CD4-positive, alpha-beta memory T cell (primary cell): ENCODE results near the gene CD244. TPM values are rescaled to one million over a fixed set of nuclear protein-coding genes. Genes with fewer than 3 reads are reported as not detected.

Source experiments
- CTCF ChIA-PET: fragments of 350-600 bp; sonication (Branson Sonifier 250); formaldehyde crosslinking; loops from one replicate; lab custom pipeline; 2021; ENCODE audit warnings: inconsistent platforms; ENCODE audit not compliant: partially characterized antibody; lab: Charles Lee
- POLR2A ChIA-PET: fragments of 350-600 bp; sonication (Branson Sonifier 250); formaldehyde crosslinking; loops from one replicate; lab custom pipeline; 2021; ENCODE audit not compliant: partially characterized antibody; lab: Charles Lee
- DNase-seq, 5 donors: peaks; one replicate each; pipeline versions ENCODE4 v3.0.0 to v3.0.0-alpha.2; 2020 to 2022; ENCODE audit warnings: mixed read lengths in 1 of 5
- H3K27ac ChIP-seq: one replicate; pipeline ENCODE4 v1.7.0; 2013; ENCODE audit warnings: low read depth, low read length
- H3K27me3 ChIP-seq: 2 replicates; pipeline ENCODE4 v1.7.0; 2013; ENCODE audit warnings: mild to moderate bottlenecking, low read length, moderate library complexity; ENCODE audit not compliant: insufficient read depth
- H3K36me3 ChIP-seq: 2 replicates; pipeline ENCODE4 v1.7.0; 2013; ENCODE audit warnings: mild to moderate bottlenecking, low read length, moderate library complexity; ENCODE audit not compliant: insufficient read depth
- H3K4me1 ChIP-seq: 2 replicates; pipeline ENCODE4 v1.7.0; 2013; ENCODE audit warnings: mild to moderate bottlenecking, low read length, moderate library complexity; ENCODE audit not compliant: insufficient read depth
- H3K4me3 ChIP-seq, 2 donors: one replicate each; pipeline ENCODE4 v1.7.0; 2013; ENCODE audit warnings: low read length in 2 of 2, mild to moderate bottlenecking in 1 of 2
- H3K9me3 ChIP-seq, 2 donors: one replicate each; pipeline ENCODE4 v1.7.0; 2013; ENCODE audit warnings: low read length in 2 of 2, control low read depth in 1 of 2; ENCODE audit not compliant: control insufficient read depth in 1 of 2
- H3K27ac Mint-ChIP-seq, 7 donors: one replicate each; pipeline ENCODE4 v1.8.0; 2020 to 2021; ENCODE audit warnings: mixed read lengths in 7 of 7, mild to moderate bottlenecking in 6 of 7, inconsistent platforms in 3 of 7, moderate library complexity in 3 of 7
- H3K27me3 Mint-ChIP-seq, 2 donors: one replicate each; pipeline ENCODE4 v1.8.0; 2020 to 2021; ENCODE audit warnings: mixed read lengths in 2 of 2
- H3K36me3 Mint-ChIP-seq, 2 donors: one replicate each; pipeline ENCODE4 v1.8.0; 2020 to 2021; ENCODE audit warnings: mixed read lengths in 2 of 2, inconsistent platforms in 1 of 2, mild to moderate bottlenecking in 1 of 2
- H3K4me1 Mint-ChIP-seq, 4 donors: one replicate each; pipeline ENCODE4 v1.8.0; 2020 to 2021; ENCODE audit warnings: mixed read lengths in 4 of 4, mild to moderate bottlenecking in 1 of 4
- H3K4me3 Mint-ChIP-seq, 8 donors: one replicate each; pipeline ENCODE4 v1.8.0; 2020 to 2021; ENCODE audit warnings: mixed read lengths in 8 of 8, mild to moderate bottlenecking in 7 of 8, moderate library complexity in 6 of 8, inconsistent platforms in 3 of 8
- H3K9me3 Mint-ChIP-seq, 8 donors: one replicate each; pipeline ENCODE4 v1.8.0; 2020 to 2021; ENCODE audit warnings: mixed read lengths in 8 of 8, mild to moderate bottlenecking in 5 of 8, inconsistent platforms in 3 of 8, moderate library complexity in 1 of 8
- intact Hi-C: fragments of 100-400 bp; cut with micrococcal nuclease; formaldehyde crosslinking; loops from one replicate; pipeline ENCODE4 v1.15.1; 2023
- polyA plus RNA-seq, 2 donors: library from polyadenylated mRNA; unstranded; fragments of 300-500 nt; fragmentation: Illumina TruSeq; gene quantifications; one replicate each; pipeline ENCODE4 v1.2.3, GENCODE V29; 2021
- total RNA-seq, 2 experiments: library from RNA; stranded (reverse); gene quantifications; one replicate each; pipeline ENCODE4 v1.2.3, GENCODE V29; 2021

Gene CD244
- total and polyA plus RNA-seq, 4 experiments from 2014 or later = 0.93 to 0.95 TPM; not detected in 2

GRCh38 chr1:160801836-160802580 is 60.7 kb downstream of the CD244 start:
- Mint-ChIP-seq H3K9me3 (peaks cover 0 to 16% (median 10%) of the 10 kb centered on the region in 8 donors), H3K27me3 (no peaks in the 10 kb centered on the region), H3K36me3 (peaks cover 71 to 81% of the 10 kb centered on the region in 2 donors)

GRCh38 chr1:160800645-160801408 is 61.9 kb downstream of the CD244 start:
- Histone ChIP-seq H3K36me3 (peaks cover 10% of the 10 kb centered on the region), H3K27me3 (no peaks in the 10 kb centered on the region), H3K4me3 (peak overlapping the region; percentile 49 to 78), H3K4me1 (peaks cover 71% of the 10 kb centered on the region), H3K27ac (peak overlapping the region; percentile 49), H3K9me3 (no peaks in the 10 kb centered on the region)
- intact Hi-C loops = loop anchor here (1.0 kb wide), 1 partner anchor 24 kb away; no protein-coding TSS in a partner anchor
- H3K9me3 Mint-ChIP-seq = peaks cover 0 to 8% (median 1%) of the 10 kb centered on the region in 8 donors
- peak; percentile 45 to 61 (median 49) for DNase-seq
- peaks cover 59 to 80% of the 10 kb centered on the region in 2 donors for H3K36me3 Mint-ChIP-seq
- peak overlapping the region; percentile 80 to 99 (median 97) for H3K4me3 Mint-ChIP-seq
- ChIA-PET POLR2A (interaction anchor here (1.3 to 7.2 kb wide), 3 partner anchors 33 to 88 kb away, joined by 3 to 85 read pairs (median 5); no protein-coding TSS in a partner anchor), CTCF (interaction anchor here (8.1 to 9.1 kb wide), 2 partner anchors 22 to 29 kb away, joined by 66 to 144 read pairs; no protein-coding TSS in a partner anchor)
- H3K27me3 Mint-ChIP-seq = no peaks in the 10 kb centered on the region
- H3K27ac Mint-ChIP-seq = peak overlapping the region; percentile 84 to 98 (median 90)
- peaks cover 54 to 92% (median 69%) of the 10 kb centered on the region in 4 donors for H3K4me1 Mint-ChIP-seq

More at GRCh38 chr1:160801836-160802580, 60.7 kb downstream of the CD244 start:
- Histone ChIP-seq H3K36me3 (peaks cover 11% of the 10 kb centered on the region), H3K4me1 (peaks cover 79% of the 10 kb centered on the region), H3K4me3 (no peak overlapping the region), H3K9me3 (peaks cover 0 to 4% of the 10 kb centered on the region in 2 donors), H3K27me3 (no peaks in the 10 kb centered on the region), H3K27ac (peak overlapping the region; percentile 1)
- ChIA-PET POLR2A (interaction anchor here (1.0 to 1.1 kb wide), 3 partner anchors 10 to 28 kb away, joined by 3 to 7 read pairs (median 3); no protein-coding TSS in a partner anchor), CTCF (interaction anchor here (1.3 to 1.7 kb wide), 2 partner anchors 22 to 29 kb away, joined by 5 to 6 read pairs; no protein-coding TSS in a partner anchor)
- no peak for DNase-seq
- H3K27ac Mint-ChIP-seq = peak overlapping the region in 3 of 7 donors; percentile 90 to 98 (median 98)
- H3K4me1 Mint-ChIP-seq = peaks cover 58 to 94% (median 75%) of the 10 kb centered on the region in 4 donors
- intact Hi-C loops = loop anchor here (1.0 kb wide), 1 partner anchor 25 kb away; no protein-coding TSS in a partner anchor
- peak overlapping the region in 4 of 8 donors; percentile 80 to 98 (median 97) for H3K4me3 Mint-ChIP-seq

- Histone ChIP-seq H3K4me1 (peaks cover 71% of the 10 kb centered on the region), H3K4me3 (peak overlapping the region; percentile 49 to 78), H3K27ac (peak overlapping the region; percentile 82), H3K9me3 (no peaks in the 10 kb centered on the region), H3K36me3 (peaks cover 10% of the 10 kb centered on the region), H3K27me3 (no peaks in the 10 kb centered on the region)
- ChIA-PET POLR2A (interaction anchor here (1.2 to 7.2 kb wide), 6 partner anchors 18 to 119 kb away, joined by 3 to 85 read pairs (median 4); no protein-coding TSS in a partner anchor), CTCF (interaction anchor here (1.5 to 9.1 kb wide), 4 partner anchors 18 to 36 kb away, joined by 5 to 144 read pairs (median 66); no protein-coding TSS in a partner anchor)
- Mint-ChIP-seq H3K27ac (peak overlapping the region; percentile 90 to 98 (median 97)), H3K4me1 (peaks cover 56 to 92% (median 70%) of the 10 kb centered on the region in 4 donors), H3K27me3 (no peaks in the 10 kb centered on the region), H3K36me3 (peaks cover 53 to 75% of the 10 kb centered on the region in 2 donors), H3K9me3 (peaks cover 0 to 4% (median 0%) of the 10 kb centered on the region in 8 donors), H3K4me3 (peak overlapping the region; percentile 97 to 99 (median 98))
- intact Hi-C loops = no loop called here
- no peak for DNase-seq
These were observed 62.5 kb downstream of the CD244 start for GRCh38 chr1:160800142-160800541.

- peaks cover 10% of the 10 kb centered on the region for H3K36me3 ChIP-seq
- Mint-ChIP-seq H3K36me3 (peaks cover 48 to 70% of the 10 kb centered on the region in 2 donors), H3K27ac (peak overlapping the region; percentile 90 to 98 (median 97)), H3K27me3 (no peaks in the 10 kb centered on the region), H3K4me1 (peaks cover 53 to 92% (median 69%) of the 10 kb centered on the region in 4 donors), H3K9me3 (no peaks in the 10 kb centered on the region), H3K4me3 (peak overlapping the region; percentile 97 to 99 (median 98))
- ChIA-PET CTCF (interaction anchor here (0.8 to 9.1 kb wide), 10 partner anchors 9 to 255 kb away, joined by 3 to 144 read pairs (median 5); no protein-coding TSS in a partner anchor), POLR2A (interaction anchor here (1.2 to 7.2 kb wide), 10 partner anchors 7 to 118 kb away, joined by 3 to 85 read pairs (median 30); no protein-coding TSS in a partner anchor)
- H3K27ac ChIP-seq = peak overlapping the region; percentile 82
- H3K4me3 ChIP-seq = peak overlapping the region; percentile 49 to 78
- H3K4me1 ChIP-seq = peaks cover 71% of the 10 kb centered on the region
- intact Hi-C loops = no loop called here
- no peaks in the 10 kb centered on the region for H3K9me3 ChIP-seq
- no peaks in the 10 kb centered on the region for H3K27me3 ChIP-seq
- no peak for DNase-seq
These were observed 63.0 kb downstream of the CD244 start for GRCh38 chr1:160799641-160800040.

GRCh38 chr1:160798439-160798838 is 64.2 kb downstream of the CD244 start:
- Histone ChIP-seq H3K4me1 (peaks cover 64% of the 10 kb centered on the region), H3K36me3 (peaks cover 10% of the 10 kb centered on the region), H3K27me3 (no peaks in the 10 kb centered on the region), H3K27ac (peak overlapping the region; percentile 82), H3K4me3 (peak overlapping the region; percentile 49 to 78), H3K9me3 (no peaks in the 10 kb centered on the region)
- Mint-ChIP-seq H3K9me3 (peaks cover 0 to 3% (median 0%) of the 10 kb centered on the region in 8 donors), H3K27ac (peak overlapping the region; percentile 90 to 98 (median 97)), H3K4me1 (peaks cover 48 to 87% (median 64%) of the 10 kb centered on the region in 4 donors), H3K36me3 (peaks cover 36 to 58% of the 10 kb centered on the region in 2 donors), H3K27me3 (no peaks in the 10 kb centered on the region), H3K4me3 (peak overlapping the region; percentile 97 to 99 (median 98))
- intact Hi-C loops = no loop called here
- peak in 1 of 5 donors; percentile 6 for DNase-seq
- ChIA-PET CTCF (interaction anchor here (0.8 to 9.1 kb wide), 15 partner anchors 8 to 254 kb away, joined by 3 to 144 read pairs (median 5); partner anchors contain the start of gene CD244), POLR2A (interaction anchor here (0.8 to 7.2 kb wide), 19 partner anchors 8 to 334 kb away, joined by 3 to 85 read pairs (median 16); partner anchors contain the start of genes ARHGAP30, CD48 and DEDD)

GRCh38 chr1:160797861-160798273 is 64.8 kb downstream of the CD244 start:
- Histone ChIP-seq H3K9me3 (no peaks in the 10 kb centered on the region), H3K4me1 (peaks cover 62% of the 10 kb centered on the region), H3K27me3 (no peaks in the 10 kb centered on the region), H3K36me3 (peaks cover 10% of the 10 kb centered on the region), H3K27ac (peak overlapping the region; percentile 82), H3K4me3 (peak overlapping the region; percentile 49 to 78)
- Mint-ChIP-seq H3K27me3 (no peaks in the 10 kb centered on the region), H3K36me3 (peaks cover 31 to 54% of the 10 kb centered on the region in 2 donors), H3K4me3 (peak overlapping the region; percentile 97 to 99 (median 98)), H3K9me3 (peaks cover 0 to 3% (median 0%) of the 10 kb centered on the region in 8 donors), H3K4me1 (peaks cover 47 to 82% (median 60%) of the 10 kb centered on the region in 4 donors), H3K27ac (peak overlapping the region; percentile 90 to 98 (median 97))
- peak; percentile 70 to 89 (median 75) for DNase-seq
- intact Hi-C loops = loop anchor here (2.0 kb wide), 3 partner anchors 15 to 33 kb away; no protein-coding TSS in a partner anchor
- POLR2A ChIA-PET = interaction anchor here (0.8 to 7.2 kb wide), 19 partner anchors 9 to 335 kb away, joined by 3 to 85 read pairs (median 16); partner anchors contain the start of genes ARHGAP30, CD48 and DEDD
- CTCF ChIA-PET = interaction anchor here (0.8 to 9.1 kb wide), 13 partner anchors 9 to 254 kb away, joined by 3 to 144 read pairs (median 6); no protein-coding TSS in a partner anchor
